ENCODE data around the gene ARNT2.

GRCh38 chr15:80461356-80462095, 57.3 kb downstream of the ARNT2 start:
- no peak for TF ChIP-seq YY1 (IDR thresholded peaks at IDR 0.05; ENCODE audit: insufficient read depth, insufficient read length)
- TF ChIP-seq ZNF274 (IDR thresholded peaks at IDR 0.05; ENCODE audit: low read depth, low read length): no peak

Measured in NT2/D1 (cell line).